Measurements from ENCODE around the gene HSD17B12.
"Not testable (repeated sequence)": the region's sequence is repeated elsewhere in the genome, so short reads cannot be mapped to it uniquely, and the experiment has no call there.

Gene HSD17B12

DNA sequence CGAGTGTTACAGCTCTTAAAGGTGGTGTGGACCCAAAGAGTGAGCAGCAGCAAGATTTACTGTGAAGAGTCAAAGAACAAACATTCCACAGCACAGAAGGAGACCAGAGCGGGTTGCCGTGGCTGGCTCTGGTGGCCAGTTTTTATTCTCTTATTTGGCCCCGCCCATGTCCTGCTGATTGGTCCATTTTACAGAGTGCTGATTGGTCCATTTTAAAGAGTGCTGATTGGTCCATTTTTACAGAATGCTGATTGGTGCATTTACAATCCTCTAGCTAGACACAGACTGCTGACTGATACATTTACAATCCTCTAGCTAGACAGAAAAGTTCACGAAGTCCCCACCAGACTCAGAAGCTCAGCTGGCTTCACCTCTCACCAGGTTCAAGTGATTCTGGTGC lies 88.1 kb downstream of the HSD17B12 start:
- H3K27ac ChIP-seq (ENCODE audit: low read length, poor library complexity, severe bottlenecking); H3K4ac ChIP-seq (ENCODE audit: low read depth in 1 of 2, low read length in 2 of 2); H3K27me3 ChIP-seq (ENCODE audit: control insufficient read depth in 1 of 2, insufficient read depth in 1 of 2, low read length in 2 of 2): not testable (repeated sequence)

DNA sequence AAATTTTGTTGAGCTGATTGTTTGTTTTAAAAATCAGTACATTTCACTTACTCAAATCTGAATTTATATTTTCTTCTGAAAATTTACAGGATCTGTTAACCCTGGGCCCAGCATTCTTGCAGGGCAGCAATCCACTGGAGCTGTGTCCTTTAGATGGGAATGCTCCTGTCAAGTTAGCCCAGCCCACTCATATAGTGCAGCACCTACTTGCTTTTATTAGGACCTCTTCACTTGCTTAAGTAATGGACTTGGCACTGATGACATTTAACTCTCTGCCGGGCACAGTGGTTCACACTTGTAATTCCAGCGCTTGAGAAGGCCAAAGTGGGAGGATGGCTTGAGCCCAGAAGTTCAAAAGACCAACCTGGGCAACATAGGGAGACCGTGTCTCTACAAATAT lies 89.6 kb downstream of the HSD17B12 start:
- Histone ChIP-seq H3K27me3 (ENCODE audit: control insufficient read depth in 1 of 2, insufficient read depth in 1 of 2, low read length in 2 of 2) (no peaks in the 10 kb centered on the region), H2BK15ac (ENCODE audit: low read depth, poor library complexity, severe bottlenecking) (no peak overlapping the region), H2BK120ac (ENCODE audit: low read depth, low read length) (no peak overlapping the region), H3K79me1 (replicated peaks; ENCODE audit: low read length, poor library complexity, severe bottlenecking) (peaks cover 30% of the 10 kb centered on the region), H4K91ac (ENCODE audit: low read length) (no peak overlapping the region), H2BK12ac (ENCODE audit: low read length in 2 of 2) (no peak overlapping the region), H4K8ac (ENCODE audit: low read length) (no peak overlapping the region), H2AFZ (ENCODE audit: low read depth, low read length) (no peak overlapping the region), H3K4me1 (ENCODE audit: control insufficient read depth, insufficient read depth, low read depth, low read length) (no peaks in the 10 kb centered on the region), H3K36me3 (ENCODE audit: control insufficient read depth in 1 of 2, insufficient read depth in 2 of 2, low read depth in 1 of 2, low read length in 2 of 2) (peaks cover 4 to 36% of the 10 kb centered on the region in 2 experiments), H3K4me2 (ENCODE audit: low read length, poor library complexity, severe bottlenecking) (no peak overlapping the region), H3K4ac (ENCODE audit: low read depth in 1 of 2, low read length in 2 of 2) (no peak overlapping the region), H2BK5ac (ENCODE audit: low read depth, low read length, poor library complexity, severe bottlenecking) (no peak overlapping the region), H3K4me3 (ENCODE audit: insufficient read depth in 1 of 2, low read depth in 1 of 2, low read length in 2 of 2) (no peak overlapping the region), H3K18ac (ENCODE audit: low read depth in 1 of 2, low read length in 2 of 2) (no peak overlapping the region), H3K14ac (ENCODE audit: low read length in 2 of 2) (no peak overlapping the region), H3K9ac (ENCODE audit: low read length) (no peak overlapping the region), H3K9me3 (ENCODE audit: control insufficient read depth, low read length) (peaks cover 11% of the 10 kb centered on the region), H2AK5ac (ENCODE audit: low read length, severe bottlenecking) (no peak overlapping the region), H3K23ac (ENCODE audit: low read length in 2 of 2) (no peak overlapping the region), H3K27ac (ENCODE audit: low read length, poor library complexity, severe bottlenecking) (no peak overlapping the region)
- 95% methylated on average over 3 of the region's 3 CpGs for WGBS
- DNase-seq = no peak

More for the DNA sequence above, 88.1 kb downstream of the HSD17B12 start:
- peaks cover 4 to 28% of the 10 kb centered on the region in 2 experiments for H3K36me3 ChIP-seq (ENCODE audit: control insufficient read depth in 1 of 2, insufficient read depth in 2 of 2, low read depth in 1 of 2, low read length in 2 of 2)
- H2BK15ac ChIP-seq (ENCODE audit: low read depth, poor library complexity, severe bottlenecking); H3K23ac ChIP-seq (ENCODE audit: low read length in 2 of 2); H2BK120ac ChIP-seq (ENCODE audit: low read depth, low read length); H3K4me3 ChIP-seq (ENCODE audit: insufficient read depth in 1 of 2, low read depth in 1 of 2, low read length in 2 of 2); H2BK12ac ChIP-seq (ENCODE audit: low read length in 2 of 2); DNase-seq; H3K14ac ChIP-seq (ENCODE audit: low read length in 2 of 2); H3K4me2 ChIP-seq (ENCODE audit: low read length, poor library complexity, severe bottlenecking); H3K4me1 ChIP-seq (ENCODE audit: control insufficient read depth, insufficient read depth, low read depth, low read length); H4K91ac ChIP-seq (ENCODE audit: low read length); H3K9ac ChIP-seq (ENCODE audit: low read length); H3K18ac ChIP-seq (ENCODE audit: low read depth in 1 of 2, low read length in 2 of 2); H2AFZ ChIP-seq (ENCODE audit: low read depth, low read length); H4K8ac ChIP-seq (ENCODE audit: low read length); H2AK5ac ChIP-seq (ENCODE audit: low read length, severe bottlenecking); H2BK5ac ChIP-seq (ENCODE audit: low read depth, low read length, poor library complexity, severe bottlenecking): not testable (repeated sequence)
- H3K9me3 ChIP-seq (ENCODE audit: control insufficient read depth, low read length) = peaks cover 25% of the 10 kb centered on the region
- peaks cover 19% of the 10 kb centered on the region for H3K79me1 ChIP-seq (replicated peaks; ENCODE audit: low read length, poor library complexity, severe bottlenecking)
- 95% methylated on average over 4 of the region's 5 CpGs for WGBS

DNA sequence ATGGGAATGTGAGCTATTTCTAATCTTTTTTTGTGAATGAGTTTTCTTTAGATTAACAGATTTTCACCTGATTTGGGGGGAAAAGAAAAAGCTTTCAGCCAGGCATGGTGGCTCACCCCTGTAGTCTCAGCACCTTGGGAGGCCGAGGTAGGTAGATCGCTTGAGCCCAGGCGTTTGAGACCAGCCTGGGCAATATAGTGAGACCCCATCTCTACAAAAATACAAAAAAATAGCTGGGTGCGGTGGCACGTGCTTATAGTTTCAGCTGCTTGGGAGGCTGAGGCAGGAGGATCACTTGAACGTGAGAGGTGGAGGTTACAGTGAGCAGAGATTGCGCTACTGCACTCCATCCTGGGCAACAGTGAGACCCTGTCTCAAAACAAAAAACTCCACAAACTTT lies 92.2 kb downstream of the HSD17B12 start:
- Histone ChIP-seq H4K8ac (ENCODE audit: low read length) (no peak overlapping the region), H3K23ac (ENCODE audit: low read length in 2 of 2) (no peak overlapping the region), H2BK120ac (ENCODE audit: low read depth, low read length) (no peak overlapping the region), H3K9ac (ENCODE audit: low read length) (no peak overlapping the region), H3K4me1 (ENCODE audit: control insufficient read depth, insufficient read depth, low read depth, low read length) (no peaks in the 10 kb centered on the region), H3K79me1 (replicated peaks; ENCODE audit: low read length, poor library complexity, severe bottlenecking) (peaks cover 27% of the 10 kb centered on the region), H3K36me3 (ENCODE audit: control insufficient read depth in 1 of 2, insufficient read depth in 2 of 2, low read depth in 1 of 2, low read length in 2 of 2) (peaks cover 4 to 20% of the 10 kb centered on the region in 2 experiments), H3K4ac (ENCODE audit: low read depth in 1 of 2, low read length in 2 of 2) (no peak overlapping the region), H2AK5ac (ENCODE audit: low read length, severe bottlenecking) (no peak overlapping the region), H3K18ac (ENCODE audit: low read depth in 1 of 2, low read length in 2 of 2) (no peak overlapping the region), H3K27ac (ENCODE audit: low read length, poor library complexity, severe bottlenecking) (no peak overlapping the region), H3K4me2 (ENCODE audit: low read length, poor library complexity, severe bottlenecking) (no peak overlapping the region), H3K14ac (ENCODE audit: low read length in 2 of 2) (no peak overlapping the region), H2BK12ac (ENCODE audit: low read length in 2 of 2) (no peak overlapping the region), H3K27me3 (ENCODE audit: control insufficient read depth in 1 of 2, insufficient read depth in 1 of 2, low read length in 2 of 2) (no peaks in the 10 kb centered on the region), H2BK5ac (ENCODE audit: low read depth, low read length, poor library complexity, severe bottlenecking) (no peak overlapping the region), H3K9me3 (ENCODE audit: control insufficient read depth, low read length) (no peaks in the 10 kb centered on the region), H2AFZ (ENCODE audit: low read depth, low read length) (no peak overlapping the region), H3K4me3 (ENCODE audit: insufficient read depth in 1 of 2, low read depth in 1 of 2, low read length in 2 of 2) (no peak overlapping the region), H2BK15ac (ENCODE audit: low read depth, poor library complexity, severe bottlenecking) (no peak overlapping the region), H4K91ac (ENCODE audit: low read length) (no peak overlapping the region)
- no peak for DNase-seq
- 97% methylated on average over 5 of the region's 7 CpGs for WGBS

DNA sequence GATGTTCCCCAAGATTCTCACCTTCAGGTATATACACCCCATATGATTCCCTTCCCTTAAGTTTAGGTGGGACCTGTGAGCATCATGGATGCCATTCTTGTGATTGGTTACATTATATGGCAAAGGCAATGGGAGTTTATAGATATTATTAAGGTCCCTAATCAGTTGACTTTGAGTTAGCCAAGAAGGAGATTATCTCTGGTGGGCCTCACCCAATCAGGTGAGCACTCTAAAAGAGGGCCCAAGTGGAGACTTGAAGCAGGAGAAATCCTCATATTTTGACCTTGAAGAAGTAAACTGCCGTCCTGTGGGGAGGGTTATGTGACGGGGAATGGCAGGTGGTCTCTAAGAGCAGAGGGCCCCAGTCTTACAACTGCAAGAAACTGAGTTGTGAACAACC lies 94.2 kb downstream of the HSD17B12 start:
- Histone ChIP-seq H4K8ac (ENCODE audit: low read length) (no peak overlapping the region), H2BK5ac (ENCODE audit: low read depth, low read length, poor library complexity, severe bottlenecking) (no peak overlapping the region), H3K79me1 (replicated peaks; ENCODE audit: low read length, poor library complexity, severe bottlenecking) (peaks cover 24% of the 10 kb centered on the region), H2AFZ (ENCODE audit: low read depth, low read length) (no peak overlapping the region), H2BK15ac (ENCODE audit: low read depth, poor library complexity, severe bottlenecking) (no peak overlapping the region), H3K14ac (ENCODE audit: low read length in 2 of 2) (no peak overlapping the region), H3K9me3 (ENCODE audit: control insufficient read depth, low read length) (no peaks in the 10 kb centered on the region), H2BK12ac (ENCODE audit: low read length in 2 of 2) (no peak overlapping the region), H3K36me3 (ENCODE audit: control insufficient read depth in 1 of 2, insufficient read depth in 2 of 2, low read depth in 1 of 2, low read length in 2 of 2) (peaks cover 0 to 11% of the 10 kb centered on the region in 2 experiments), H3K4me2 (ENCODE audit: low read length, poor library complexity, severe bottlenecking) (no peak overlapping the region), H3K23ac (ENCODE audit: low read length in 2 of 2) (no peak overlapping the region), H3K27ac (ENCODE audit: low read length, poor library complexity, severe bottlenecking) (no peak overlapping the region), H3K4me1 (ENCODE audit: control insufficient read depth, insufficient read depth, low read depth, low read length) (no peaks in the 10 kb centered on the region), H2BK120ac (ENCODE audit: low read depth, low read length) (no peak overlapping the region), H3K4ac (ENCODE audit: low read depth in 1 of 2, low read length in 2 of 2) (no peak overlapping the region), H3K27me3 (ENCODE audit: control insufficient read depth in 1 of 2, insufficient read depth in 1 of 2, low read length in 2 of 2) (no peaks in the 10 kb centered on the region), H3K4me3 (ENCODE audit: insufficient read depth in 1 of 2, low read depth in 1 of 2, low read length in 2 of 2) (no peak overlapping the region), H3K9ac (ENCODE audit: low read length) (no peak overlapping the region), H2AK5ac (ENCODE audit: low read length, severe bottlenecking) (no peak overlapping the region), H4K91ac (ENCODE audit: low read length) (no peak overlapping the region), H3K18ac (ENCODE audit: low read depth in 1 of 2, low read length in 2 of 2) (no peak overlapping the region)
- 100% methylated on average over 2 of the region's 2 CpGs for WGBS
- no peak for DNase-seq

All from mesenchymal stem cell (in vitro differentiated cells and primary cell).